HG02884 (cell line): ENCODE measurements around the gene ANKRD27.
"Not testable (repeated sequence)": the region's sequence is repeated elsewhere in the genome, so short reads cannot be mapped to it uniquely, and the experiment has no call there.

ENCODE experiments used
- ATAC-seq: cut with Tn5 transposase; IDR thresholded peaks from one replicate; pipeline ENCODE4 v1.9.1; 2021; ENCODE audit warnings: mild to moderate bottlenecking, moderate library complexity; ENCODE audit not compliant: unreplicated experiment

The ANKRD27 gene

DNA sequence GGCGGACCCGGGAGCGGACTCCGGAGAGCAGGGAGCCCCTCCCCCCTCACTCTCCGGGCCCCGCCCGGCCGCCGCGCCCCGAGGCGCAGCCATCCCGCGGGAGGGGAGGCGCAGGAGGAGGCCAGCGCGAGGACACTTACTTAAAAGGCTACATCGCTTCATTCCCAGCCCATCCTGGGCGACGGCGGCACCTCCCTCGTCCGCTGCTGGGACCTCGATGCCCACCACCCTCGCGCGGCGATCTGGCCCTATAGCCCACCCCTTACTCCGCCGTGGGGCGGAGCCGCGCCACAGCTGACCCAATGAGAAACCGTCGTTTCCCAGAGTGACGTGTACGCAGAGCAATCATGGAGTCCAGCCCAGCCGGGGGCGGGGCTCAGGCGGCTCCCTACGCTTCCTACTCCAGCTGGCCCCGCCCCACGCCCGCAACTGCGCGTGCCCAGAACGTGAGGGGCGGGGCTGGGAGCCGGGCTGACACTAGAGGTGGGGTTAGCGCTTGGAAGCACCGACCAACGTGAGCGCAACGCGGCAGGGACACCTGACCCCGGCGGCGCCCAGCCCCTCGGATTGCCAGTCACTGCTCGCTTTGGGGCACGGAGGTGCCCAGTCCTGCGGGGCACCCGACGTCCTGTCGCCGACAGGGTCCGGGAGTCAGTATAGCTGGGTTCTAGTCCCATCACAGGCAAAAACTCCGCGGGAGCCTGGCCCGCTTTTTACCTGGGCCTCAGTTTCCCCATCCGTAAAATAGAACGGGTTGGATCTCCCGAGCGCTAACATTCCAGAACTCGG lies at the start of gene ANKRD27:
TSS of gene ANKRD27 (minus strand) at position 250 of the 789 bp plus-strand sequence. CDS start 16,165 bp downstream, outside the sequence.
- ATAC-seq = peak; percentile 96

DNA sequence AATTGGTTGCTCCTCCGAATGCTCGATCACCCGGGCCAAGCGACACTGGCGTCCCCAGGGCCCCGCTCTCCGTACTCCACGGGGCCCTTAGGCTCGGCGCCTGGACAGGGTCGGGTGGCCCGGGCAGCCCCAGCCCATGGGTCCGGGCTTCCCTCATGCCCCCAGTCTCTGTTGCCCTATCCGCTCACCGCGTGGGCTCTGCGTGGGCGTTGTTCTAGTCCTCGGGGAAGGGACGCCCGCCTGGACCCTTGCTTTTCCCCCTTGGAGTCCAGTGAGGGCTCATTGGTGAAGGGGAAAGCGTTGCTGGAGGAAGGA lies 45.9 kb upstream of the ANKRD27 start:
- ATAC-seq = no peak

DNA sequence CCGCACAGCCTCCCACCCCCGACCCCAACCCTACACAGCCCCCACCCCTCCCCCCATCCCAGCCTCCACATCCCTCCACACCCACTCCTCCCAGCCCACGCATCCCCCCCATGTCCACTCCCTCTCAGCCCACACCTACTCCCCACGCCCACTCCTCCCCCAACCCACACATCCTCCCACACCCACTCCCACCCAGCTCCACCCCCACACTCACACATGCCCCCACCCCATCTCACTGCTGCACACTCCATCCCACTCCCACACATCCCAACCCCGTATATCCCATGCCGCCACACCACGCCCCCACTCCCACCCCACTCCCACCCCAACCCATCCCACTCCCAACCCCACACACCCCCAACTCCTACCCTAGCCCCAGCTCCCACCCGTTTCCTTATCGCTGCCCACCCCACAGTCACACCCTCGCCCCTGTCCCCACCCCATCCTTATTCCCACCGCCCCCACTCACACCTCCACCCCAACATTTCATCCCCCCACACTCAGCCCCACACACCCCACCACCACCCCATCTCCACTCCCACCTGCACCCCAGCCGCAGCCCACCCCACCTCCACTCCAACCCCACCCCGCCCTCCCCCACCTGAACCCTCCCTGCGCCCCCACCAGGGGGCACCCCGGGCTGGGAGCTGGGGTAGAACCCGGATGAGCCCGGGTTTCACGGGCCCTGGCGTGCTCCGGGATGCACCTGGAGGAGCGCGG lies 45.4 kb upstream of the ANKRD27 start:
- no peak for ATAC-seq

DNA sequence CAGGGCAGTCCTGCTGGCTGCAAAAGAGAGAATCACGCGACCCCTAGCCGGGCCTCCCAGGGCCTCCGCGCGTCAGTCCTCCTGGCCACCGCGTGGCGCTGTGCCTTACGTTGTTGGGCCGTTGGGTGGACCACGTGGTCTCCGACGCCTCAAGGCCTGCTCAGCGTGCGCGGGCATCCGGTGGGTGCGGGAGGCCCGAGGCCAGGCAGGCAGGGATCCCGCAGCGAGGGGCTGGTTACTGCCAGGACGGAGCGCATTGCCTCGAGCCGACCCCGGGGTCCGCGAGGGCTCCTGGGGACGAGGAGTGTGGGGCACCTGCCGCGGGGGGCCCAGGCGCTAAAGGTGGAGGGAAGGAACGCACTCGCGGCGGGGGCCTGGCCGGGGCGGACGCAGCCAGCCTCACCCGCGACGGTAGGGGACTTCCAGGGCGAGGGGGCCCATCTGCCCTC lies 44.7 kb upstream of the ANKRD27 start, which contains the start of gene TDRD12:
TSS of gene TDRD12 (plus strand) at position 157 of the 449 bp plus-strand sequence. CDS start 306 bp downstream, outside the sequence.
- peak; percentile 68 for ATAC-seq

DNA sequence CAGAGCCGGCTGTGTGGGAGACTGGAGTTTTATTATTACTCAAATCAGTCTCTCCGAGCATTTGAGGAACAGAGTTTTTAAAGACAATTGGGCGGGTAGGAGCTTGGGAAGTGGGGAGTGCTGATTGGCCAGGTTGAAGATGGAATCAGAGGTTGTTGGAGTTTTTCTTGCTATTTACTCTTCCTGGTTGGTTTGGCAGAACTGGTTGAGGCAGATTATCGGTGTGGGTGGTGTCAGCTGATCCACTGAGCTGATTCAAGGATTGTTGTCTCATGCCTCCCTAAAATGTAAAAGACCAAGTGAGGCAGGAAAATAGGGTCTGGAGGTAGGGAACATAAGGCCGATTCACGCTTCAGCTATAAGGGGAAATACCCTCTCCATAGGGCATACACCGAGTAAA lies 43.3 kb upstream of the ANKRD27 start:
- ATAC-seq = no peak

DNA sequence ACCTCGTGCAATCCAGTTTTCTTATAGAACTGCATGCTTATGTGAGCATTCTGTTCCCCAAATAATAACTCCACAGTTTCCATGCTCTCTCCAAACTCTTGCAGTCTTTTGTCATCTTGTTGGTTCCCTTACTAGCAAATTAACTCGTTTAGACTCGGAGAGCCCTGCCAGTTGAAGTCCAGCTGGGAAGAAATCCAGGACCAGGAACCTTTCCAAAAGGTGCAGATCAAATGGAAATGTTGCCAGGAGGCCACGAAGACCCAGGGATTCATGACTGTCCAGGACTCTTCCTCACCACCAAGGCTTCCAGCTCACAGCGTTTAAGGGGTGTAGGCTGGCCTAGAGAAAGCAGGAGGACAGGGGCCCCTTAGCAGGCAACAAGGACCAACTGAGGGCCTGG lies 42.5 kb upstream of the ANKRD27 start:
- no peak for ATAC-seq

DNA sequence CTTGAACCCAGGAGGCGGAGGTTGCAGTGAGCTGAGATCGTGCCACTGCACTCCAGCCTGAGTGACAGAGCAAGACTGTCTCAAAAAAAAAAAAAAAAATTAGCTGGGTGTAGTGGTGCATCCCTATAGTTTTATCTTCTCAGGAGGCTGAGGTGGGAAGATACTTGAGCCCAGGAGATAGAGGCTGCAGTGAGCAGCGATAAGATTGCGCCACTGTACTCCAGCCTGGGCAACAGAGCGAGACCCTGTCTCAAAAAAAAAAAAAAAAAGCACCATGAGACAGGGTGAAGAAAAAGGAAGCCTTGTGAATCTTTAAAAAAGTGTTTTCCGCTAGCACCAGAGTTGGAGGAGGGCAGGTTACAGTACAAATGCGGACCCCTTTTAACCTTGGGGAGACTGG lies 41.2 kb upstream of the ANKRD27 start:
- ATAC-seq = not testable (repeated sequence)

DNA sequence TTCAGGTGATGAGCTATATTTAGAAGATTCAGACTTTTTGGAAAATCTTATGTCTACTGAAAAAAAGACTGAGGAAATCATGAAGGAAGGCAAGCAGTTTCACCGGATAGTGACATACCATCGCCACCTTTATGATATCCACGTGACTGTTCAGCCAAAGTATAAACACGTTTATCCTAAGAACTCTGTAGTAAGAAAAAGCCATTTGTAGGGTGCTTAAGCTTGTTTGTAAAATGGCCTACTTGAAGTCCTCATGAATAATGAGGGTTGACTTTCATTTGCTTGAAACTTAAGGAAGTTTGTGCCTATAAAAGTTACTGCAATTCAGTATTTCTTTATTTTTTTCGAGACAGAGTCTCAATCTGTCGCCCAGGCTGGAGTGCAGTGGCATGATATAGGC lies 36.8 kb upstream of the ANKRD27 start:
- ATAC-seq = no peak

DNA sequence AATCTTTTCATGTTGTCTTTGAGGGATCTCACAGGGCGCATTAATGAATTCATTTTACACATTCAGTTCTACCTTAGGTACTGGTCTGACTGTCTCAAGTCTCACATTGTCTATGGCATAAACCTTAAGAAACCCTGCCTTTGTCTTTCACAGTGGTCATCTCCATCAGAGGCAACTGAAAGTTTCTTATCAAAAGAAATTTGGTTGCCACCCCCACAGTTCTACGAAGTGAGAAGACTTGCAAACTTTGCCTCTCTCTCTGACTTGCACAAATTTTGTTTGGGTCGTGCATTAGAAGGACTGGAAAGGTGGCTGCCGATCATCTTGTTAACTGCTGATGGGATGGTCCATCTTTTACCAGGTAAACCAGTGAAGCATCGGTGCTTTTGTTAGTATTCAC lies 34.1 kb upstream of the ANKRD27 start:
- no peak for ATAC-seq

DNA sequence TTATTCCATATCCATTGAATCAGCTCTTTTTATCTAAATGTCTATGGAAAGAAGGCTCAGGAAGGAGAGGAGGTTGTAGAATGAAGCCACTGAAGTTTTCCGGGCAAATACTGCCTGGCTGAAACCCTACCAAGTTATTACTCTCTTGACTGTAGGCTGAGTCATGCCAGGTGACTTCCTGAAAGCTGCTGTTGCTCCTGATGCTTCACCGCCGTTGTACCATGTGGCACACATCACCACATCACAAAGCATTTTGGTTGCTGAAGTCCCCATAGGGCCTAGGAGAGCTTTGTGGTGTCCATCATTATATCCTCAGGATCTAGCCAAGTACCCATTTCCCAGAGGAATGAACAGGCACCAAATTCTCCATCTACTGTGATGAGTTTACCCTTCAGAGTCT lies 33.5 kb upstream of the ANKRD27 start:
- no peak for ATAC-seq

DNA sequence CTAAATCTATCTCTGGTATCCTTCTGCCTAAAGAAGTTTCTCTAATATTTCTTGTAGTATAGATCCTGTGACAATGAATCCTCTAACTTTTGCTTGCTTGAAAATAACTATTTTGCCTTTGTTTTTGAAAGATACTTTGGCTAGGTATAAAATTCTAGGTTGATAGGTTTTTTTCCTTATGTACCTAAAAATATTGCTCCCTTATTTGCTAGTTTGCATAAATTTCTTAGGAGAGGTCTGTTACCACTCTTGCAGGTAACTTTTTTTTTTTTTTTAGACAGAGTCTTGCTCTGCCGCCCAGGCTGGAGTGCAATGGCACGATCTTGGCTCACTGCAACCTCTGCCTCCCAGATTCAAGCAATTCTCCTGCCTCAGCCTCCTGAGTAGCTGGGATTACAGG lies 29.0 kb upstream of the ANKRD27 start:
- ATAC-seq = not testable (repeated sequence)

DNA sequence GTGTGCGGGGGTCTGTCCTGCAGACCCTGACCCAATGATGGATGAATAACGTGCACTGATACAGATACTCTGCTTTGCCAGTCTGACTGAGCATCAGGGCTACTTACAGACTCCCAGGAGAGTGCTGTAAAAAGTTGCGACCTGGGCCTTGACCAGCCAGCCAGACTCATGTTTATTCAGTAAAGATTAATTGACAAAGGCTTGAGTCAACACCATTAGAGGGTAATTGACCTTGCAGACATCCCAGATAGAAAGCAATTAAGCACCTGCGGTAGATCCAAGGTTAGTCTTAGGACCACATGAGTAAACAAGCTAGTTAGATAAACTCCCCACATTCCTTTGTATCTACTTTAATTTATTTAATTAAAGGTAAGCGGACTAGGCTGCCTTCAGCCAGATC lies 27.0 kb upstream of the ANKRD27 start:
- no peak for ATAC-seq

DNA sequence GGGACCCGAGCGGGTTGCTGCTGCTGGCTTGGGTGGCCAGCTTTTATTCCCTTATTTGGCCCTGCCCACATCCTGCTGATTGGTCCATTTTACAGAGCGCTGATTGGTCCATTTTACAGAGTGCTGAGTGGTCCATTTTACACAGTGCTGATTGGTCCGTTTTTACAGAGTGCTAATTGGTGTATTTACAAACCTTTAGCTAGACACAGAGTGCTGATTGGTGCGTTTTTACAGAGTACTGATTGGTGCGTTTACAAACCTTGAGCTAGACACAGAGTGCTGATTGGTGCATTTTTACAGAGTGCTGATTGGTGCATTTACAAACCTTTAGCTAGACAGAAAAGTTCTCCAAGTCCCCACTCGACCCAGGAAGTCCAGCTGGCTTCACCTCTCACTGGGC lies 25.1 kb upstream of the ANKRD27 start:
- ATAC-seq = not testable (repeated sequence)

DNA sequence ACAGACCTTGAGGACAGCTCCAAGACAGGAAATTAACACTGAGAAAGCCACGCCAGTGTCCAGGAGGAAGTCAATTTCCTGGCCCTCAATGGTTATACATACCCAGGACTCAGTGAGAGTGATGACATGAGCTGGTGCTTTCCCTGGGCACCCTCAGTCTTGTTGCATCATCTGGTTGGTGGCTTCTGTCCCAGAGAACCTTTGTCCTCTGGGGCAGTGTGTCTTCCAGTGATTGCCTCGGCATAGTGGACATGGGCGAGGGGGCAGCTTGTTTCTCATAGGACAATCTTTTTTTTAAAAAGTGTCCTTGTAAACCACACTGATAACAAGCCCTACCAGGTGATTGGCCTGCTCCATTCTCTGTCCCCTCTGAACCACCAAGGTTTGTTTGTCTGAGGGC lies 21.8 kb upstream of the ANKRD27 start:
- ATAC-seq = not testable (repeated sequence)

DNA sequence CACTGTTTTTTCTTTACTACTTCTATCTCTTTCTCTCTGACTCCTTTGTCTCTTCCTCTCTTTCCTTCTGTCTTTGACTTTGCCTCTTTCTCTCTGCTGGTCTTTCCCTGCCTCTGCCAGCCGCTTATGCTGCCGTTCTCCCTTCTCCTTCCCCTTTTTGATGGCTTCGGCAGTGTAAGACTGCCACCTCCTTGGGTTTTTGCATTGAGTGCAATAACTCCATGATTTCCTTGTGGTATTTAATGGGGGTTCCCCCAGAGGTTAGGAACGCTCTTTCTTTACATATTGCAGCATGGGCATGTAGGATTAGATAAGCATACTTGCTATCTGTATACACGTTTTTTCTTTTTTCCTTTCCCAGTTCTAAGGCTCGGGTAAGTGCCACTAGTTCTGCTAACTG lies 20.5 kb upstream of the ANKRD27 start:
- not testable (repeated sequence) for ATAC-seq

DNA sequence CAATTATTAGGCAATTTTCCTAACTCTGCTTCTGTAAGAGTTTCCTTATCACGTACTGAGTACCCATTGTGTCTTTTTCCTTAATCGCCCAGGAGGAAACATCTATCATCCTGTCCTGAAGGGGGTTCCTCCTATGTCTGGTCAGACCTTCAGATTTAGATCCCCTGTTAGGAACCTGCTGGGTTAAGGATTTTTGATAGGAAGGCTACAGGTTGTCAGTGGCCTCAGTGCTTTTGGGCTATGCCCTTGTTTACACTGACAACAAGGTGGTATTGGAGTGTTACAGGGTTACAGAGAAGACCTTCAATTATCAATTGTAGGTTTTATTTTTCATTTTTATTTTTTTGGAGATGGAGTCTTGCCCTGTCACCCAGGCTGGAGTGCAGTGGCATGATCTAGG lies 19.9 kb upstream of the ANKRD27 start:
- not testable (repeated sequence) for ATAC-seq

DNA sequence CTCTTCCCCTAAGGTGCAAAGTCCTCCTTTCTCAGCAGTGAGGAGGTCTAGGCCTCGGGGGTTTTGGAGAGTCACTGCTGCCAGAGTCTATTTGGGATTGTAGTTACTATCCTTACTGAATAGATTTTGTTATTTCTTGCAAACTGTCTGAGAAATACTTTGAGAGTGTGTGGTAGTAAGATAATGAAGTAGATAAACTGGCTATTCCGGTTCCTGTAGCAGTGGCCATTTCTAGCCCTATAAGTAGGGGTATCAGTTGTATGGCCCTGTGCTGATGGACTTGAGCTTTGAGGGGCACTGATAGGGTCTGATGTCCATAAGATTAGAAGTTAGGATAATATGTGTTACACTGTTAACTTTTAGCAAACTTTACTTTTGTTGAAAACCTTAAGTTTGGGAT lies 19.3 kb upstream of the ANKRD27 start:
- not testable (repeated sequence) for ATAC-seq

DNA sequence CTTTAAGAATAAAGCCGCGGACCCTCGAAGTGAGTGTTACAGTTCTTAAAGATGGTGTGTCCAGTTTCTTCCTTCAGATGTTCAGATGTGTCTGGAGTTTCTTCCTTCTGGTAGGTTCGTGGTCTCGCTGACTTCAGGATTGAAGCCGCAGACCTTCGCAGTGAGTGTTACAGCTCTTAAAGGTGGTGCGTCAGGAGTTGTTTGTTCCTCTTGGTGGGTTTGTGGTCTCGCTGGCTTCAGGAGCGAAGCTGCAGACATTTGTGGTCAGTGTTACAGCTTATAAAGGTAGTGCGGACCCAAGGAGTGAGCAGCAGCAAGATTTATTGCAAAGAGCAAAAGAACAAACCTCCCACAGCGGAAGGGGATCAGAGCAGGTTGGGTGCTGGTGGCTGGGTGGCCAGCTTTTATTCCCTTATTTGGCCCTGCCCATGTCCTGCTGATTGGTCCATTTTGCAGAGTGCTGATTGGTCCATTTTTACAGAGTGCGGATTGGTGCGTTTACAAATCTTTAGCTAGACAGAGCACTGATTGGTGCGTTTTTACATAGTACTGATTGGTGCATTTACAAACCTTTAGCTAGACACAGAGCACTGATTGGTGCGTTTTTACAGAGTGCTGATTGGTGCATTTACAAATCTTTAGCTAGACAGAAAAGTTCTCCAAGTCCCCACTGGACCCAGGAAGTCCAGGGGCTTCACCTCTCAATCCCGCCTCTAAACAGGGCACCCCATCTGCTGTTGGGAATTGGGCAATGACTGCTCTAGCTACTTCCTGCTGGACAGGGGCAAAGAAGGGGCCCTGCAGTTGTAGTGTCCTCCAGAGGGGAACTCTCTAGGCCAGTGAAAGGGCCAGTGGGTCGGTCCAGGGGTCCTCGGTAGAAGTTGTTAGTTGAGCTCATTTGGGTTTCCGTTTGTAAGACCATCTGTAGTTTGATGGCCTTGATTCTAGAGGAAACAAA lies 18.4 kb upstream of the ANKRD27 start:
- not testable (repeated sequence) for ATAC-seq

DNA sequence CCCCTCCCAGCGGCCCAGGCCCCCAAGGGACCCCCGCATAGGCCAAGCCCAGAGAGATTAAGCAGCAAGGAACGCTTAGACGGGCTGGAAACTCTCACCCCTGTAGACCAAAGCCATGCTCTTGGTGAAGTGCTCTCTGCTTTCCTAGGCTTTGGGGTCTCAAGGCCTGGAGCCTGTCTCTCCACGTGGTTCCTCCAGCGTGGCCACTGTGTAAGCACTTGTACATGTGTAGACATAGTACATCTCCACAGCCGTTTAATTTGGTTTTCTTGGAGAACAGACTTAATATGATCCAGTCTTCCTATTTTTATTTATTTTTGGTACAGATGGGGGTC lies 17.7 kb upstream of the ANKRD27 start:
- no peak for ATAC-seq

DNA sequence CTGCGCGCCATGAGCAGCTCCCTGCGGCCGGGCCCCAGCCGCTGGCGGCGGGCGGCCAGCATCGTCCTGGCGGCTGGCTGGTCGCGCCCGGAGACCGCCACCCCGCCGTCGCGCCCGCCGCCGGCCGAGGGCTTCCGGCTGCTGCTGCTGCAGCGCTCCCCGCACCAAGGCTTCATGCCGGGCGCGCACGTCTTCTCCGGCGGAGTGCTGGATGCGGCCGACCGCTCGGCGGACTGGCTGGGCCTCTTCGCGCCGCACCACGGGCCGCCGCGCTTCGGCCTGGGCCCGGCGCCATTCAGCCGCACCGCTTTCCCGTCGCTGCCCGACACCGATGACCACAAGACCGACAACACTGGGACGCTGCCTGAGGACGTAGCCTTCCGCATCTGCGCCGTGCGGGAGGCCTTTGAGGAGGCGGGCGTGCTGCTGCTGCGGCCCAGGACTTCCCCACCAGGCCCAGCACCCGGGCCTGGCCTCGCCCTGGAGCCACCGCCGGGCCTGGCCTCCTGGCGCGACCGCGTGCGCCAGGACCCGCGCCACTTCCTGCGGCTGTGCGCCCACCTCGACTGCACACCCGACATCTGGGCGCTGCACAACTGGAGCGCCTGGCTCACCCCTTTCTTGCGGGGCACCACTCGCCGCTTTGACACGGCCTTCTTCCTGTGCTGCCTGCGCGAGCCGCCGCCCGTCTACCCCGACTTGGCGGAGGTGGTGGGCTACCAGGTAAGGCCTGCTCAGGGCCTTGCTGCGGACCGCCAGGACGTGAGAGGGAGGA lies 17.2 kb upstream of the ANKRD27 start:
- peak; percentile 68 for ATAC-seq
